NCI-H1436 (cell line): ENCODE measurements around the gene VEPH1.
"Not testable (repeated sequence)": the region's sequence is repeated elsewhere in the genome, so short reads cannot be mapped to it uniquely, and the experiment has no call there.

Experiments used
- DNase-seq: peaks from one replicate; lab custom pipeline; 2025; lab: John Stamatoyannopoulos, UW

The VEPH1 gene

GRCh38 chr3:157347577-157348303 is 155.5 kb downstream of the VEPH1 start:
- no peak for DNase-seq

- no peak for DNase-seq
Observed at GRCh38 chr3:157336252-157337009, 166.8 kb downstream of the VEPH1 start.

- DNase-seq: no peak
Observed at GRCh38 chr3:157335233-157336076, 167.8 kb downstream of the VEPH1 start.

GRCh38 chr3:157333551-157333991 is 169.6 kb downstream of the VEPH1 start:
- DNase-seq: no peak

GRCh38 chr3:157330206-157330605 is 173.0 kb downstream of the VEPH1 start:
- no peak for DNase-seq

GRCh38 chr3:157329551-157329950 is 173.7 kb downstream of the VEPH1 start:
- DNase-seq: no peak

GRCh38 chr3:157327837-157328236 is 175.4 kb downstream of the VEPH1 start:
- DNase-seq: no peak

- no peak for DNase-seq
Observed at GRCh38 chr3:157327018-157327417, 176.2 kb downstream of the VEPH1 start.

GRCh38 chr3:157324869-157325268 is 178.3 kb downstream of the VEPH1 start:
- not testable (repeated sequence) for DNase-seq

- DNase-seq: no peak
Observed at GRCh38 chr3:157323360-157323759, 179.9 kb downstream of the VEPH1 start.

- no peak for DNase-seq
Observed at GRCh38 chr3:157319672-157320071, 183.5 kb downstream of the VEPH1 start.

- DNase-seq: no peak
Observed at GRCh38 chr3:157318639-157319288, 184.5 kb downstream of the VEPH1 start.

GRCh38 chr3:157317895-157318294 is 185.3 kb downstream of the VEPH1 start:
- no peak for DNase-seq

GRCh38 chr3:157313186-157313585 is 190.0 kb downstream of the VEPH1 start:
- no peak for DNase-seq

- no peak for DNase-seq
Observed at GRCh38 chr3:157312376-157312745, 190.9 kb downstream of the VEPH1 start.

- DNase-seq: no peak
Observed at GRCh38 chr3:157311633-157312375, 191.4 kb downstream of the VEPH1 start.

- no peak for DNase-seq
Observed at GRCh38 chr3:157310329-157311052, 192.7 kb downstream of the VEPH1 start.

- no peak for DNase-seq
Observed at GRCh38 chr3:157306502-157306901, 196.7 kb downstream of the VEPH1 start.

- DNase-seq: no peak
Observed at GRCh38 chr3:157305392-157305791, 197.8 kb downstream of the VEPH1 start.

- no peak for DNase-seq
Observed at GRCh38 chr3:157301755-157302154, 201.5 kb downstream of the VEPH1 start.
